Fibroblast of skin of left quadriceps (primary cell): ENCODE results near the gene DCAF10.
"Not testable (repeated sequence)": the region's sequence is repeated elsewhere in the genome, so short reads cannot be mapped to it uniquely, and the experiment has no call there.

Source experiments
- DNase-seq, 2 experiments: peaks; one replicate each; pipeline ENCODE4 v3.0.0-alpha.2; 2013; ENCODE audit warnings: low read depth in 2 of 2

Gene DCAF10

GRCh38 chr9:37790096-37790495 is 10.5 kb upstream of the DCAF10 start:
- DNase-seq, result no peak

- DNase-seq, result no peak
These were observed 8.5 kb upstream of the DCAF10 start for GRCh38 chr9:37792122-37792521.

DNA sequence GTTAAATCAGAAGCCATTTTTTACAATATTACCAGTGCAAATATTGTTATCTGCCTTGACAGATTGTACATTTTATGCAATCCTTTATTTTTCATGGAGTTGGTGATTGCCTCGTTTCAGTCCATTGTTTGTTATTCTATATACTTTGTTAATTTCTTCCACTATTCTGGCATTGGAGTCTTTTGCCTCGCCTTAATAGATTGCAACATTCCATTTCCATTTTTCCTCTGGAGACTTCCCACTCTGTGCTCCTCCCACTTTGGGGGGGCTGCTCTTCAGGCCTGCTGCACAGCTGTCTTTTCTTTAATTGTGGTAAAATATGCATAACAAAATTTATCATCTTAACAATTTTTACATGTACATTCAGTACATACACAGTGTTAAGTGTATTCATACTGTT is 4.4 kb upstream of the DCAF10 start:
- no peak for DNase-seq

DNA sequence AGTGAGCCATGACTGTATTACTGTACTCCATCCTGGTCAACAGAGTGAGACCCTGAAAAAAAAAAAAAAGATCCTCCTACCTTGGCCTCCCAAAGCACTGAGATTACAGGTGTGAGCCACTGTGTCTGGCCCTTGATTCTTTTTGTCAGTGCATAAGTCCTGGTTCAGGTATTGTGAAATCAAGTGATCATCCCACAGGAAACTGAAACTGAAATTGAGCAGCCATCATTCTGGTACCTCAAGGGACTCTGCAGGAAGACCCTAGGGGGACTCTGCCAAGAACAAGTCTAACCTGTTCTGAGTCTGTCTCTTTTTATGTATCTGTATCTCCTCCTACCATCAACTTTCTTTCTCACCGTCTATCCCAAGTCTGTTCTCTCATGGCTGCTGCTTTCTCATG is 1.9 kb upstream of the DCAF10 start:
- DNase-seq, result no peak

DNA sequence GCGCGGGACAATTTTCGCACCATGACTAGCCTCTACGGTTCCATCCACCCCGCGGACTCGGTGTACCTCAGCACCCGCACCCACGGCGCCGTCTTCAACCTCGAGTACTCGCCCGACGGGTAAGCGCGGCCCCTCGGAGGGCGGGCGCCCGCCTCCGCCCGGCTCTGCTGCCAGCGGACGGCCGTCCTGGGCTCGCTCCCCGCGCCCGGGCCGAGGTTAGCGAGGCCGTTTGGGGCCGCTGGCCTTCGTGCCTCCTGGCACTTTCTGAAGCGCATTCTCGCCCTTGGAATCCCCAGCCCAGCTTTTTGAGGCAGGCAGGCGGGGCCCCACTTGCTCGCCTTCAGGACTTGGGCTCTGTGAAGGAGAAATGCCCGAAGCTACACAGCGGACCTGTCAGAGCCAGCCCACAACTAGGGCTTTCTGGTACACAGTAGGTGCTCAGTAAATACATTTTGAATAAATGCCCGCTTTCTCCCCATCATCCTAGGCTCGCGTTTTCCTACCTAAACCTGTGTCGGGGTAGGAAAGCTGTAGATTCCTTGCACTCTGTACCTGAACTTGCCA is 772 bp downstream of the DCAF10 start:
- DNase-seq, result no peak

GRCh38 chr9:37801959-37802711 is 1.5 kb downstream of the DCAF10 start:
- no peak for DNase-seq

GRCh38 chr9:37806271-37806670 is 5.7 kb downstream of the DCAF10 start:
- no peak for DNase-seq

- not testable (repeated sequence) for DNase-seq
These were observed 9.1 kb downstream of the DCAF10 start for GRCh38 chr9:37809676-37810075.

DNA sequence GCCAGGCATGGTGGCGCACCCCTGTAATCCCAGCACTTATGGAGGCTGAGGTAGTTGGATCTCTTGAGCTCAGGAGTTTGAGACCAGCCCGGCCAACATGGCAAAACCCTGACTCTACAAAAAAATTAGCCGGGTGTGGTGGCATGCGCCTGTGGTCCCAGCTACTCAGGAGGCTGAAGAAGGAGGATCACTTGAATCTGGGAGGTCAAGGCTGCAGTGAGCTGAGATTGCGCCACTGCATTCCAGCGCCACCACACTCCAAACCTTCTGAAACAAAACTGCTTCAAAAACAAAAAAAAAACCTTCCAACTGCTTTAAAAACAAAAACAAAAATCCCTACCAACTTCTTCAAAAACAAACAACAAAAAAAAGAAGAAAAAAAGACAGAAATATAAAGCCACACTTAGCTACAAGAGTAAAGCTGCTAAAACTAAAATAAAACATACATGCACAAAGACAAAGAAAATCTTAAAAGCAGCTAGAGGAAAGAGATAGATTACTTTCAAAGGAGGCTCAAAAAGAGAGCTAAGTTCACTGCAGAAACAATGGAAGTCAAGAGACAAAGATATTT is 11.4 kb downstream of the DCAF10 start:
- no peak for DNase-seq

- DNase-seq, result no peak
These were observed 12.3 kb downstream of the DCAF10 start for GRCh38 chr9:37812773-37813379.

DNA sequence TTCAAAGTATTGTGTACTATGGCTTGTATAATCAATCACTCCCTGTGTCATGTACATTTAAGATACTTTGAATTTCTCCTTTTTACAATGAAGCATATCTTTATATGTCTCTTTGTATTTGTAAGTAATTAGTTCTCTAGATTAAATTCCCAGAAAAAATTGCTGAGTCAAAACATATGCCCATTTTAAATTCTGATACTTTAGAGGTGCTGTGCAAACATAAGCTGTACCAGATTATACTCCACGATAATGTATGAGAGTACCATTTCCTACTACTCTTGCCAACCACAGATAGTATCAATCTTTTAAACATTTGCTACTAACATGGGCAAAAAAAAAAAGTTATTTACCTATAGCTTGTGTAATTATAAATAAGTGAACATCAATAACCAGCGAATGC is 18.3 kb downstream of the DCAF10 start:
- no peak for DNase-seq

- no peak for DNase-seq
These were observed 19.5 kb downstream of the DCAF10 start for GRCh38 chr9:37820142-37820541.

DNA sequence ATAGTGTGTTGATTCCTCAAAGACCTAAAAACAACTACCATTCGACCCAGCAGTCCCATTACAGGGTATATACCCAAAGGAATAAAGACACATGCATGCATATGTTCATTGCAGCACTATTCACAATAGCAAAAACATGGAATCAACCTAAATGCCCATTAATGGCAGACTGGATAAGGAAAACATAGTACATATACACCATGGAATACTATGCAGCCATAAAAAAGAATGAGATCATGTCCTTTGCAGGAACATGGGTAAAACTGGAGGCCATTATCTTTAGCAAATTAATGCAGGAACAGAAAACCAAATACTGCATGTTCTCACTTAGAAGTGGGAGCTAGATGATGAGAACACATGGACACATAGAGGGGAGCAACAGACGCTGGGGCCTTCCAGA is 24.6 kb downstream of the DCAF10 start:
- DNase-seq, result not testable (repeated sequence)

DNA sequence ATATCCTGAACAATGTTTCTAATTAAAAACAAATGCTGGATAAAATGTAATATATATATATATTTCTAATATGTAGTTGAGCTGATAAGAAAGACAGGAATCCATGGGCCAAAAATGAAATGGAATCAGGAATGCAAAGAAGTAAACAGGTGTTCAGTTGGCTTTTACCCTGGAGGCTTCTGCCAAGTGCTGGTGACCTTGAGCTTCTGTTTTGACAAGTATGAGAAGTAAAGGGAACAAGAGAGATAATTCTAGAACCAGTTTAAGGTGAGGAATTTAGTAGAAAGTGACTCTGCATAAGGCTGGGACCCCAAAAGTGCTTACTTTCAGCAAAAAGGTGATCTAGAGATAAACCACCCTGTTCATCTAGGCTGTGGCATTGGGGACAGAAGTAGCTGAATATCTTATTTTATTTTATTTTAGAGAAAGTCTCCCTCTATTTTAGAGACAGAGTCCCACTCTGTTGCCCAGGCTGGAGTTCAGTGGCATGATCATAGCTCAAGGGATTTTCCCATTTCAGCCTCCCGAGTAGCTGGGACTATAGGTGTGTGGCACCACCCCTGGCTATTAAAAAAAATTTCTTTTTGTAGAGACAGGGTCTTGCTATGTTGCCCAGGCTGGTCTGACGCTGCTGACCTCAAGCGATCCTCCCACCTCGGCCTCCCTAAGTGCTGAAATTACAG is 27.0 kb downstream of the DCAF10 start:
- DNase-seq, result no peak

GRCh38 chr9:37835821-37836220 is 35.2 kb downstream of the DCAF10 start:
- DNase-seq, result no peak

DNA sequence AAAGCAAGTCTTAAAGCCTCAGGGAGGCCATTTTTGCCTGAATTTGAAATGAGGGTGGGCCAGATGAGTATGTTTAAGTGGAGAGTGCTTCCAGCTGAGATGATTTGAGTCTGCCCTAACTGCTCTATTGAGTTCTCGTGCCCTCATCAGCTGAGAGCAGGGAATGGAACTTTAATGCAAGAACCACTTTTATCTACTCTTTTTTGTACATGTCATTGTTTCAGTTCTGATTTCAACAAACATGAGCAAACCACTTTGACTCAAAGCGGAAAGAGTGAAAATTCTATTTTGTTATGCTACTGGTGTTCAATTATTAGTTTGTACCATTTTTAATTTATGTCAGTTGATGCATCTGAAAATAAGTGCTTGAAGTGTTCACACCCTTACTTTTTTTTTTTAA is 35.8 kb downstream of the DCAF10 start:
- DNase-seq, result no peak

DNA sequence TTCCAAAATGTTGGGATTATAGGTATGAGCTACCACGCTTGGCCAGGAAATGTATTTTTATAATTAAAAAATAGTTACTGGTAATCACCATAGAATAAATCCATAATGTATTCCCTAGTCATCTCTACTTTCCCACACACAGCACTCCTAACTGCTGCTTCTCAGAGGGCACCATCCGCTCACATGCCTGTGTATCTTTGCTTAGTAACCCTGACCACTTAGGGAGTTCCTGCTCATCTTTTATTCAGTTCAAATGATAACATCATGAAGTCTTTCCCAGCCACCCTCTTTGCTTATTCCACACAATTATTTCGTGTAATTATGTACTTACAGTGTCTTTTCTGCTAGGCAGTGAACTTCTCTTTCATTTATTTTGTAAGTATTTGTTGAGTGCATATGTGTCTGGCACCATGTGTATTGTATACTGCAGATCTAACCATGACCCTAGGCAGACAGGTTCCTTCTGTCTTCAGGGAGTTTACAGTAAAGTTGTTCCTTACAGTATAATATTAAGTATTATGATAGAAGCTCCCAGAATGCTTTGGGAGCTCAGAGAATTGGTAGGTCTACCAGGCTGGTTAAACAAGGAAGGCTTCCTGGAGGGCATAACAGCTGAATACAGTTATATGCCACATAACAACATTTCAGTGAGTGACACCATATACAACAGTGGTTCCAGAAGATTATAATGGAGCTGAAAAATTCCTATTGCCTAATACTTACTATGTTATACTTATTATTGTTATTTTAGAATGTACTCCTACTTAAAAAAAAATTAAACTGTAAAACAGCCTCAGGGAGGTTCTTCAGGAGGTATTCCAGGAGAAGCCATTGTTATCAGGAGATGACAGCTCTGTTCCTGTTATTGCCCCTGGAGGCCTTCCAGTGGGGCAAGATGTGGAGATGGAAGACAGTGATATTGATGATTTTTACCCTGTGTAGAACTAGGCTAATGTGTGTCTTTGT is 39.2 kb downstream of the DCAF10 start:
- DNase-seq, result no peak

- peak; percentile 17 to 28 for DNase-seq
These were observed 40.1 kb downstream of the DCAF10 start for GRCh38 chr9:37840560-37841194.

DNA sequence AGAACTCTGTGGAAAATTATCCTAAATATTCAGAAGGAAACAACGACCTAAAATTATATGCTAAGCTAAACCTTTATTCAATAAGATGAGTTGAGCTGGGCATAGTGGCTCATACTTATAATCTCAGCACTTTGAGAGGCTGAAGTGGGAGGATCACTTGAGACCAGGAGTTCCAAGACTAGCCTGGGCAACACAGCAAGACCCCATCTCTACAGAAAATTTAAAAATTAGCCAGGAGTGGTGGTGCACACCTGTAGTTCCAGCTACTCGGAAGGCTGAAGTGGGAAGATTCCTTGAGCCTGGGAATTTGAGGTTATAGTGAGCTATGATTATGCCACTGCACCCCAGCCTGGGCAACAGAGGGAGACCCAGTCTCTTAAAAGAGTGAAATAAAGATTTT is 51.6 kb downstream of the DCAF10 start:
- DNase-seq, result no peak

DNA sequence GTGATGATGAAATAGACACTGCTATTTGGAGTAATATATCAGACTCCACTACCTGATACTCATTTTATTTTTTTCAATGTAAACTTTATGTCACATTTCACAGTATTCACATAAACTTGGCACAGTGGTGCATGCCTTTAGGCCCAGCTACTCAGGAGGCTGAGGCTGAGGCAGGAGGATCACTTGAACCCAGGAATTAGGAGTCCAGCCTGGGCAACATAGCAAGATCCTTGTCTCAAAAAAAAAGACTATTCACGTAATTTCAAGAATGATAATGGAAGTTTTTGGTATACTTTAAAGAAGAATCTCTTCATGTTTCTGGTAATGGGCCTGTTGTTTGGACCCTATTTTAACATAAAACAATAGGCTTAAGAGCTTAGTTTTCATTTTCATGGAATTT is 56.0 kb downstream of the DCAF10 start:
- DNase-seq, result no peak

DNA sequence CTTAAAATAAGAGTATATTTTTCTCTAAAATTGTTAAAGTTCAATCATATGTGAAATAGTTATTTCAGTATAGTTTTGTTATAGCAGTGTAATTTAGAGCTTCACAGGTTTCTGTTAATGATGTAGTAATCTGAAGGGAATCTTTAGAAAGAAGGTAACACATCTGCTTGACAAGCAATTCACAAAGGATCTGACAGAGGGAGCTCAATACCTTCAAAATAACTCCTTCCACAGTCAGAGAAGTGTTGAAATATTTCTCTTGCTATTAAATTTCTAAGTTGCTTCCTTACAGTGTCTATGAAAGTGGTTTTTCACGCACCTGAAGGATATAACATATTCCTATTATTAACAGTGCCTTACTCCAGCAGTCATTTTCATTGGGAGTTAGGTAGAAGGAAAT is 58.4 kb downstream of the DCAF10 start:
- no peak for DNase-seq
